ENCODE results near the gene ALG14.
"Not testable (repeated sequence)": the region's sequence is repeated elsewhere in the genome, so short reads cannot be mapped to it uniquely, and the experiment has no call there.

Gene ALG14

DNA sequence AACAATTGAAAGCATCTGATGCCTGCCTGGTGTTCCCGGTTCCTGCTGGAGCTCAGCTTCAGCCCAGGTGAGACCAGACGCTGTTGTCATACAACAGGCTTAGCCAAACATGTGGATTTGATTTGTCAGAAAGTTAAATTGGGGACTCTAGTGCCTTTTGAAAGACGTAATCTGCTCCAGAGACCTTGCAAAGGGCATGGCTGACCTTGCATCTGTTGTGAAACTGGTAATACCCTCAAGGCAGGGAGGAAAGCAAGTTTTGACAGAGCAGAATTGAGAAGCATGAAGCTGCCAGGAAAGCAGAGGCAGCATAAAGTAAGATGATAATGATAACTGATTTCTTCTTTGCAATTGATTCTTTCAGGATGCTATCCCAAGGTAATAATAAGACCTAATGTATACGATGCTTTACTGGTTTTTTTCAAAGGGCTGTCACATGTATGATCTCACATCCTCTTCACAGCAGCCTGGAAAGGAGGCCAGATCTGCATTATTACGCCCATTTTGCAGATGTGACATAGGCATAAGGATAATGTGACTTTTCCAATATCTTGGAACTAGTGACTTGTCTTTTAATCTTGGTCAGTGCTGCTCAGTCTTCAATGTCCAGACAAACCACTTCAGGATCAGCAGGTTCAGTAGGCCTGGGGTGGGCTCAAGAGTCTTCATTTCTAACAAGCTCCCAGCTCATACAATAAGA, 121.1 kb downstream of the ALG14 start:
- no peak for DNase-seq

DNA sequence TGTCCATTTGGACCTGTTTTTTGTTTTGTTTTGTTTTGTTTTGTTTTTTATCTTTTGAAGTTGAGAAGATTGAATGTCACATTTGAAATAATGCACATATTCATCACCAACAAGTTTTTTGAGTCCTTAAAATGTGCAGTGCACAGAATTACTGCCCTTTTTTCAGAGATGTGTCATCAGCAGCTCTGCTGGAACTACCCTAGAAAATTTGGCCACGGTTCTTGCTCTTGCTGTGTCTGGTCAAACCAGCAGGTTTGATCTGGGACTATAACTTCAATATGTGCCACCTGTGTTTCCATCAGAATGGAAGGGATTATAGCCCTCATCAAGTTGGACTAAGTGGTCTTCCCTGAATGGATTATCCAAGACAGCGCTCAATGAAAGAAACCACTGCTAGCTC, 121.7 kb downstream of the ALG14 start:
- DNase-seq = no peak

DNA sequence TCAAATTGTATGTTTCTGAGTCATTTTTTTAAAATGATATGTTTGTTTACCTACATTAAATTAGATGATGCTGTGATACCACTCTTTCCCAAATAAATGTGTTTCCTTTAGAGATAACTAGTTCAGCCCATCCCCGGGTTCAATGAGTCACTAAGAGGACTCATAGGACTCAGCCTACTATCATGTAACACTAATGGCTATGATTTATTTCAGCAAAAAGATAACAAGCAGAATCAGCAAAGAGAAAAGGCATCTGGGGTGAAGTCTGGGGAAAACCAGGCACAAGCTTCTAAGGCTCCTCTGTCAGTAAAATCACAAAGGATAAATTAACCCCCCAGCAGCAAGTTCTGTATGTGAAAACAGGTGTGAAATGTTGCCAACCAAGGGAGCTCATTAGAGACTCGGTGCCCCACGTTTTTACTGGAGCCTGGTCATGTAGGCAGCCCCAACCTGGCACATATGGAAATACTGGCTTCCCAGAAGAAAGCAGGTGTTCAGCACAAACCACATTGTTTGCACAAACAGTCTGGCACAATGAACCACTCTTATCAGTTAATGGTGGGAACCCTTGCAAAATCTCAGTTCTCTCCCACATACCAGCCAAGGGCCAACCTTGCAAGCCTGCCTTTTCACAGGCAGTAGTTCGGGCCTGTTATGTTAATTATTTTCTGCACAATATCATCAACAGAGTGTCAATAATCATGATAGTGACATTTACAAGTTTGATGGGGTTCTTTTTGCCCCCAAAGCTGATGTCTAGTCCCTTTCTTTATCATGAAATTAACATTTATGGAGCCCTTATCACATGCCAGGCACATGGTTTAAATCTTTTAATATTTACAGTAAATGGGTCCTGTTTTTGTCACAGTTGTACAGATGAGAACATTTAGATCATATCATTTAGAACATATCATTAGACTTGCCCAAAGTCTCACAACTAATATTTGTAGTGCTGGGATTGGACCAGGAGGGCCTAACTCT, 122.8 kb downstream of the ALG14 start:
- DNase-seq = no peak

DNA sequence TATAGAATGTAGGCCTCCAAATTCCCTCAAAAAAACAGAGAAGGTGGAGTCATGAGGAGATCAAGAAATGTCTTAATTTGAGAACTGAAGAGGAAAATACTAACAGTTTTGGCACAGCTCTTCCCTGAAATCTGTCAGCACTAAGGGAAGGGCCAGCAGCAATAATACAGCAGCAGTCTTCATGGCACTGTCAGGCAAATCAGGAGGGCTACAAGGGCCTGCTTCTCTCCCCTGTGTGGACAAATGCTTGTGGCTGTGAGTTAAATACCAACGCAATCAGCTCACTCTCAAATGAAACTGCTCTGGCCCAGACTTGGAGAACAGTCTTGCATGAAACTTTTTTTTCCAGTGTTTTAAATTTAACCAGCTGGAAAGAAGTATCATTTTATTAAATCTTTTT, 125.3 kb downstream of the ALG14 start:
- DNase-seq = no peak

DNA sequence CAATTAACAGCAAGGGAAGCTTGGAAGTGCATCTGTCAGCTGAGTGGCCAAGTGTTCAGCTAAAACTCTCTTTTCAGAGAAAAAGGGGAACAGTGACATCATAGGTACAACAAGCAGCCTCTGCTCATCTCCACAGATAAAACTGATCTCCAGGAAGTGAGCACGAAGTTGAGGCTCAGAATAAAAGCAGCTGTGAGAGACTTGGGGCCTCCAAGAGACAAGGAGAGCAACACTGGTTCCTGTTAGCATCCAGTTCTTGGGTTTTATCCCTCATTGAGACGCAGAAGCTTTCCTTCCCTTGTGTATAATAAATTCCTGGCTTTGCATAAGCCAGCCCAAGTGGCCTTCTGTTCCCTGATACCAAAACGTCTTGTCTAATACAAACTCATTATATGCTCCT, 125.9 kb downstream of the ALG14 start:
- DNase-seq = no peak

DNA sequence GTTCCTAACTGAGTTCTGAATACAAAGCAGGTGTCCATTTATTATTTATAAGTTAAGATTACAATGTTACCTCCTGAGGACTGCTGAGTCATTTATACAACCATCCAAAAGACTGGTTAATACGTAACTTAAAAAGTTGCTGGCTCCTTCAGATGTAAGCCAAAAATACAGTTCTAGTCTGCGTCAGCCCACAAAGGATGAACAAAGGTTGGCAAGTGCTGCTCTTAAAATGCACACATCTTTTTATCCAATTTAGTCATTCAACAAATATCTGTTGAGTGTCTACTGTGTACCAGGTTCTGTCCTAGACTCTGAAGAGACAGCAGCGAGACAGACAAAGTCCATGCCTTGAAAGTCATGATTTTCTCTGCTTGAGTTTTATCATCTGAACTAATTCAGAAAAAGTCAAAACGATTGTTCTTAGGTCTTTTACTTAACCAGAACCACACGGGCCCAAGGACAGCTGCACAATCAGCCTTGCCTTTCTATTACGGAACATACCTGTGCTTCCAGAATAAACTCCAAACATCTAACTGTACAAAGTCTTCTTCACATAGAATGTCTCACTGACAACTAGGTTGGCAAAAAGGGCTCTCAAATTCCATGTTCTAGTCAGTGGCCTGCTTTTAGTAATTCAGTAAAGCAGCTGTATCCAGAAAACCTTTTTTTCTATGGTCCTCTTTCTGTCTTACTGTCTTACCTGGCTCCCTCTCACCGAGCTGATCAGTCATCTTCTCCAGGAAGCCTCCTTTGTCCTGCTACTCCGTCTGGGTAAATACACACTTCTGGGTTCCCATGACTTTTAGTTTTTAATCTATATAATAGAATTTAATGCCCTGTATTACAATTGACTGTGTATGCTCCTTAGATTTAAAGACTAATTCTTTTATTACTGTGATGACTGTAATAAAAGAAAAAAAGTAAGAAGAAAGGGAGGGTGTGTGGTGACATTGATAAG, 130.3 kb downstream of the ALG14 start:
- no peak for DNase-seq

DNA sequence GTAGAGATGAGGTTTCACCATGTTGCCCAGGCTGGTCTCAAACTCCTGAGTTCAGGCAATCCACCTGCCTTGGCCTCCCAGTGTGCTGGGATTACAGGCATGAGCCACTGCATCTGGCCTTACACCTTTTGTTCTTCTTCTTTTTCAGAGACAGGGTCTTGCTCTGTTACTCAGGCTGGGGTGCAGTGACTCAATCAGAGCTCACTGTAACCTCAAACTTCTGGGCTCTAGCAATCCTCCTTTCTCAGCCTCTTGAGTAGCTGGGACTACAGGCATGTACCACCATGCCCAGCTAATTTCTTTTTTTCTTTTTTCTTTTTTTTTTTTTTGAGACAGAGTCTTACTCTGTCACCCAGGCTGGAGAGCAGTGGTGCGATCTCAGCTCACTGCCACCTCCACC, 131.3 kb downstream of the ALG14 start:
- DNase-seq = not testable (repeated sequence)

DNA sequence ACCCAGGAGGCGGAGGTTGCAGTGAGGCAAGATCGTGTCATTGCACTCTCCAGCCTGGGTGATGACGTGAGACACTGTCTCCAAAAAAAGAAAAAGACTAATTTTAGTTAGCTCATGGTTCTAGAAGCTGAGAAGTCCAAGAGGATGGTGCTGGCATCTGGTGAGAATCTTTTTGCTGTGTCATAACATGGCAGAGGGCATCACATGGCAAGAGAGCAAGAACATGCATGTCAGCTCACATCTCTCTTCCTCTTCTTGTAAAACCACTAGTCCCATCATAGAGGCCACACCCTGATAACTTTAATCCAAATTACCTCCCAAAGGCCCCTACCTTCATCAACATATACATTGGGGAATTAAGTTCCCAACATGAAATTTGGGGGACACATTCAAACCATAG, 132.0 kb downstream of the ALG14 start:
- DNase-seq = no peak

DNA sequence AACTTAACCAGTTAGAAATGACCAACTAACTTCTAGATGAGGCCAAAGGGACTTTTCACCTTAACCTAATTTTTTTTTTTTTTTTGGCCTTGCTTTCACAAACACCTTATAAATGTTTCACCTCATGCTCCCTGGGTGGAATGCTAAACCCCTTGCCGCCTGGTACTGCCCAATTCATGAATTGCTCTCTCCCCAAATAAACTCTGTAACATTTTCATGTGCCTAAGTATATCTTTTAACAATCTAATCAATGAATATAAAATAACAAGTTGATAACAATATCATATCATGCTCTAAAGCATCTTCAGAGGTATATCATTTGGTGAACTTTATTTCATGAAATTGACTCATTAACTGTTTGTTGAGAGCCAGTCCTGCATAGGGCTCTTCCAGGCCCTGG, 134.9 kb downstream of the ALG14 start:
- no peak for DNase-seq

DNA sequence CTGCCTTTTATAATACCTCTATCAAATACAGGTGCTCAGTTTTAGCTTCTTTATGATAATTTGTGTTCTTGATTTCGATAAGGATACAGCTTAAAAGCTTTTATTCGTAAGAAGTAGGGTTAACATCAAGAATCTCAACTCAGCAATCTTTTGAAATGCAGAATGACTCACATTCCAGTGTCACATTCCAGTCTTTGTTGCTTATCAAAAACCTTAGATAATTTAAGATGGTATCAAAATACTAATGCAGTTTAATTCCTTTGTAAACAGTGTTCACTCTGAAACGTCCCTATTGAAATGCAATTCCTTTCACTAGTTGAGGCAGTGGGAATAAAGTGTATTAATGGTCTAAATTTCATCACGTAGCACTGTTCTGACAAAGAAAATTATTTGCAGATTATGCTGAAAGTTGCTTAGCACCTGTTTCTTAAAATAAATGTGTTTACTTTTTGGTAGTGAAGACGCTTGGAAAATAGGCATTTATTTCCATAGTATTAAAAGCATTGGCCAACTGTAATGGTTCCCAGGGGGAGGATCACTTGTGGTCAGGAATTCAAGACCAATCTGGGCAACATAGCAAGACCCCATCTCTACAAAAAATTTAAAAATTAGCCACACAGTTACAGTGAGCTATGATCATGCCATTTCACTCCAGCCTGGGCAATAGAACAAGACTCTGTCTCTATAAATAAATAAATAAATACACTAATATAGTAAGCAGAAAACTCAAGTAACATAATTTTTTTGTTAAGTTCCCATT, 135.7 kb downstream of the ALG14 start:
- DNase-seq = no peak

DNA sequence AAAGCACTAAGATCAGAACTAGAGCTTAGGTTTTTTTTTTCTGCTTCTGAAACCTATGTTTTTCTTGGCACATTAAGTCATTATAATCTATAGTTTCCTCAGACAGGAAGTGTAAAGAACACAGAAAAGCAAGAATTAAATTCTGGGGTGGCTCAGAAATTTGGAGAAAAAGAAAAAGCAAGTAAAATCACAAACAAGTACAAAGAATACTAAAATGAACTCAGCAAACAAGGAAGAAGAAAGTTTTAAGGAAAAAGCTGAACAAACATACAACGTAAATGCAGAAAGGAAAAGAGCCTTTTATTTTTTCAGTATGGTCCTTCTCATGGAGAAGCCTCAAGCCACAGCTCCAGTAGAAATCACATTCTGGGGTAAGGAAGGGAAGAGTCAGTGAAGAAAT, 137.3 kb downstream of the ALG14 start:
- DNase-seq = no peak

DNA sequence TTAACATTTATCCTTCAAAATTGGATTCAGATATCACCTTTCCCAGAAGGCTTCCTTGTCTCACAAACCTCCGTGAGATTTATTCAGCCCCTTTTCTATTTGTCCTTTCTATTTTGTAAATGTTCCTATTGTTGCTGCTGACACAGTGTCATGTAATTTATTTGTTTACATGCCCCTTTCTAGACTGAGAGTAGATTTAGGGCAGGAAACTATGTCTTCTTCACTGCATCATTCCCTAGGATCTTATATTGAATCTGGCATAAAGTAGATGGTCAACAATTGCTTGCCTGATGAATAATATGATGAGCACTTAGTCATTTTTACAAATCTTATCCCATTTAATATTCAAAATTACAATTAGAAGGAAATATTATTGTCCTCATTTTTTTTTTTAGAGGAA, 137.7 kb downstream of the ALG14 start:
- DNase-seq = no peak

DNA sequence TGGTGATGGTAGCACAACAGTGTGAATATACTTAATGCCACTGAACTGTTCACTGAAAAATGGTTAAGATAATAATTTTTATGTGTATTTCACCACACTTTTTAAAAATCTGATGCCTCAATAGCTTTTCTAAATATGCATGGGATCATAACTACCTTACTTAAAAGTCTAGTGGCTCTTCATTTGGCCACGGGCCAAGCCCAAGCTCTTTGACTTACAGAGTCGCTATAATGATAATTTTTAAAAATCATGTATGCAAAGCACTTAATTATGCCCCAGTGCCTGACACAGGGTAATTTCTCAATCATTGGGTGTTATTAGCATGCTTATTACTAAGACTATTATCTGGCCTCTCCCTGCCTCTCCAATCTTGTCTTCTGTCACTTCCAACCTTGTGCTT, 138.2 kb downstream of the ALG14 start:
- no peak for DNase-seq

DNA sequence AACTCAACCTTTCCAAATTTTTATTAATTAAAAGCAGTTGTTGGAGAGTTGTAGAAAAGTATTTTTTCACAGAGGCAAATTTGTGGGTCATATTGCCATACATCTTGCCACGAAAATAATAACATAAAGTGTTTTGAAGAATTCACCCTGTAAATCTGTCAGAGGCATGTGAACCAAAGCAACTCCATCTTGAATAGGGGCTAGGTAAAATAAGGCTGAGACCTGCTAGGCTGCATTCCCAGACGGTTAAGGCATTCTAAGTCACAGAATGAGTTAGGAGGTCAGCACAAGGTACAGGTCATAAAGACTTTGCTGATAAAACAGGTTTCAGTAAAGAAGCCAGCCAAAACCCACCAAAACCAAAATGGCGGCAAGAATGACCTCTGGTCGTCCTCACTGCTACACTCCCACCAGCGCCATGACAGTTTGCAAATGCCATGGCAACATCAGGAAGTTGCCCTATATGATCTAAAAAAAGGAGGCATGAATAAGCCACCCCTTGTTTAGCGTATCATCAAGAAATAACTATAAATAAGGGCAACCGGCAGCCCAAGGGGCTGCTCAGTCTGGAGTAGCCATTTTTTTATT, 141.4 kb downstream of the ALG14 start:
- DNase-seq = no peak

DNA sequence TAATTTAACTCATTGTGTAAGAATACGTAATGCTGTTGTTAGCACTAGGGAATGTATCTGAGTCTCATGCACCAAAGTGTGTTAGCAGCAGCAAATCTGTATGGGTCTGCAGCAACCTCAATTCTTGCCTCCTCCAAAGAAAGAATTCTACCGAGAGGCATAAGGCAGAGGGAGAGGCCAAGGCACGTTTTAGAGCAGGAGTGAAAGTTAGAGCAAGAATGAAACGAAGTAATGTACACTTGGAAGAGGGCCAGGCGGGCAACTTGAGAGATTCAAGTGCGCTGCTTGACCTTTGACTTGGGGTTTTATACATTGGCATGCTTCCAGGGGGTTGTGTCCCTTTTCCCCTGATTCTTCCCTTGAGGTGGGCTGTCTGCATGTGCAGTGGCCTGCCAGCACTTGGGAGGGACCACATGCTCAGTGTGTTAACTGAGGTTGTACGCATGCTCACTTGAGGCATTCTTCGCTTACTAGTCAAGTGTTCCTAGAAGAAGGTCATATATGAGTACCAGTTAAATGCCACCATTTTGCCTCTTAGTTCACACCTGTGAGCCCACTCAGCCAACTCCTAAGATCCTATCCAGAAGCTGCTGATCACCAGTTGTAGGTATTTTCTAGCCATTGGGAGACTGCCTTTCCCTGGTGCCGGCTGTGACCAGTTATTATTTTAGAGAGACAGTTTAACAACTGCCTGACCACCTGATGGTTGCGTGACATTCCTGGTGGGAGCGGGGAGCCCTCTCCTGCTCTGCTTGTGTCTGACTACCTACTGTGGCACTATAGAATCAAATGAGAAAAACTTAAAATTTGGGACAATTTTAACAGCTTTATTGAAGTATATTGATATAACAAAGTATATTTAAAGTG, 143.2 kb downstream of the ALG14 start:
- DNase-seq = no peak

DNA sequence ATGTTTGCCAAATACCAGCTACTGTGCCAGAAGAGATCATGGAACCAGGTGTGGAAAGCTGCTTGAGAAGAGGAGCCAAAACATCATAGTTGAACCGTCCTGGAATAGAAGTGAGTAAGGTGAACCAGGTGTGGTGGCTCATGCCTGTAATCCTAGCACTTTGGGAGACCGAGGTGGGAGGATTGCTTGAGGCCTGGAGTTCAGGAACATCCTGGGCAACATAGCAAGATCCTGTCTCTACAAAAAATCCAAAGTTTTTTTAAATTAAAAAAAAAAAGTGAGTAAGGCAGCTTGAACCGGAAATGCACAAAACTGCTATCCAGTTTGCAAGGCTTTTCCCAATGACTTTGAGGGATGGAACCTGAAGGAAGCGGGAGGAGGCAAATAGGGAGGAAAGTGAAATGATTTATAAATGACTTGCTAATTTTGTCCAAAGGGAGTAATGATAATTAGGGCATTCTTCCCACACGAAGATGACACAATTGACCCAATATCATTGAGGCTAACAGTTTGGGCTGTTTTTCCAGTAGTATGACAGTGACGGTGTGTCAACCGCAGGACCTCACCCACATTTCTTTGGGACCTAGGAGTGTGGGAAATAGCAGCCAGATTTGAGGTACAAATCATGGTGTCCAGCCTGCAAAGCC, 144.3 kb downstream of the ALG14 start:
- no peak for DNase-seq

DNA sequence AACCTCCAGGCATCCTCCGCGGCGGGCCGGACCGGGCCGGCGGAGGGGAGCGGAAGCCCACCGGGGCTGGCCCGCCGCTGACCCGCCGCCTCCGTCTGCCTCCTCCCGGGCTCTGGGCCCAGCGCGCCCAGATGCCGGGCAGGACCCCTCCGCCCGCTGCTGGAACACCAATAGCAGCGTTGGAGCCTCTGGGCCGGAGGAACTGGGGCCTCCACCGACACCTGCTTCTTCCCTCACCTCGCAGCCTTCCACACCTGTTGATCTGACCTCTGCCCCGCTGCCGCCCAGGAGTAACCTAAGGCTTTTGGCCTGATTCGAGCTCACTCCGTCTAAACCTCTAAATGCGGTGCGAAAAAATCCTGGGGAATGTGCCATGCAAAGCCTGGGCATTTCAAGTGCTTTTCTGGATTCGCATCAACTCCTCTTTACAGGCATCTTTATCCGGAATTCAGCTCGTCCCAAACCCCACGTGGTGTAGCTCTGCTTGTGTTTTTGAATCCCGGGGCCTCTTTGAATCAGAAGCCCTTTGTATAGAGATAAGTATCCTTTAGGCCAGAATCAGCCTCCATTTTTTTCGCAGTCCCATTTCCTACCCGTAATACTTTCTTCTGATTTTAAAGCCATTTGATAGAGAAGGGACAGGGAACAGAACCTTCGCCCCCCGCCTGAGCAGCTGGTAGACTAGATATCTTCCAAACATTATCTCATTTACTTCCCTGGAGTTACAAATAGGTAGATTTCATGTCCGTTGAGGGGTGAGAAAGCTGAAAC, 145.2 kb downstream of the ALG14 start:
- no peak for DNase-seq

DNA sequence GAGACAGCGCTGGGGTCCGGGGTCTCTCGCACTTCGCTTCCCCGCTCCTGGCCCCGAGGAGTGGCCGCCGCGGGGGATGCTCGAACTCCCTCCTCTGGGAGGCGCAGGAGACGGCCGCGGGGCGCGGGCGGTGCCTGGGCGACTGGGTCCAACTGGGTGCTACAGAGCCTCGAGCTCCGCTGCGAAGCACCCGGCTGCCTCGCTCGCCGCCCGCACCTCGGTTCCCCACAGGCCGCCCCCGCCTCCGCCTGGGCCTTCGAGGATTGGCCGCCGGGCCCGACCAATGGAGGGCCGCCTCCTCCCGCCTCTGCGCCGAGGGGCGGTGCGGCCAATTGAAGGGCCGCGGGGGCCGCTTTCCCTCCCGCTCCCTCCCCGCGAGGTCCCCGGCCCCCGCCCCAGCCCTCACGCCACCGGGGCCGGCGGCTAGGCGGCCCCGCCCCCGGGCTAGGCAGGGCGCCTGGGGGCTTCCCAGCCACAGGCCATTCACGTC, 145.8 kb downstream of the ALG14 start, which contains the start of gene CNN3:
Gene CNN3, minus strand, starts transcription at position 196 of the 490 bp plus-strand sequence. CDS start 216 bp downstream, outside the sequence.
- peak in 1 of 2 experiments; percentile 61 for DNase-seq
